Left cardiac atrium (tissue), 4 donors: ENCODE data around the gene C2CD3. TPM values are rescaled to one million over a fixed set of nuclear protein-coding genes. Genes with fewer than 3 reads are reported as not detected.
A peak's percentile ranks its signal among the peaks of the same experiment; 100 is the strongest.

Experiments
- ATAC-seq, 2 donors: fragments of 200-7000 bp; cut with Tn5 transposase; one replicate each; pipeline ENCODE4 v1.9.1; 2020; ENCODE audit warnings: mild to moderate bottlenecking in 2 of 2, moderate library complexity in 2 of 2
- DNase-seq: peaks from one replicate; pipeline ENCODE4 v3.0.0-alpha.2; 2020
- intact Hi-C, 2 donors: fragments of 100-400 bp; cut with DNase I; formaldehyde crosslinking; loops; one replicate each; pipeline versions ENCODE4 v1.14.1 to v1.15.1; 2022 to 2023
- long read RNA-seq: library from polyadenylated mRNA; unstranded; transcript quantifications from one replicate; pipeline ENCODE4 v2.0.0, GENCODE V29; 2021
- total RNA-seq, 2 donors: library from RNA; stranded (reverse); fragmentation: NEBNext Ultra II Directional; extraction: Animal tissue kit (Norgen Biotek cat#: 25700); gene quantifications; one replicate each; pipeline ENCODE4 v1.2.1, GENCODE V29; 2021
- donor health status: DM: no; HTN: yes; CAD: no.
- donor health status: DM: no; HTN: yes; CAD: no; lungs with severe emphysema.
- donor health status: DM: yes; HTN: yes; CAD: no.
- donor health status: Dilated cardiomyopathy.

Gene C2CD3
- 10 to 100 TPM; 12.2 to 17.9 TPM for total RNA-seq
- long read RNA-seq, partial matches to known transcripts, result 3 of 4 reads
- long read RNA-seq, other reads (novel, unspliced or antisense), result 1 of 4 reads

GRCh38 chr11:74170694-74171629 is at the start of gene C2CD3, which contains the start of gene PPME1:
C2CD3 (minus strand) TSS chr11:74171002; CDS start chr11:74170792, 210 bp downstream.
PPME1 (plus strand) TSS chr11:74171289; CDS start chr11:74171422, 133 bp downstream.
- DNase-seq, result peak; percentile 98
- intact Hi-C loops, result no loop called here
- ATAC-seq, result peak; percentile 99

- DNase-seq (no peak), ATAC-seq (no peak)
- intact Hi-C loops, result no loop called here
These were observed 49.6 kb upstream of the C2CD3 start for GRCh38 chr11:74220376-74220775.

- ATAC-seq, result no peak
- no peak for DNase-seq
- intact Hi-C loops, result no loop called here
These were observed 41.7 kb upstream of the C2CD3 start for GRCh38 chr11:74212533-74212932.

GRCh38 chr11:74208507-74208906 is 37.7 kb upstream of the C2CD3 start:
- DNase-seq, result no peak
- no peak for ATAC-seq
- intact Hi-C loops, result no loop called here

- intact Hi-C loops, result no loop called here
- ATAC-seq, result no peak
- no peak for DNase-seq
These were observed 35.9 kb upstream of the C2CD3 start for GRCh38 chr11:74206746-74207145.

GRCh38 chr11:74205181-74205580 is 34.4 kb upstream of the C2CD3 start:
- no peak for DNase-seq
- no peak for ATAC-seq
- intact Hi-C loops, result no loop called here

GRCh38 chr11:74204701-74205100 is 33.9 kb upstream of the C2CD3 start:
- ATAC-seq, result no peak
- intact Hi-C loops, result no loop called here
- no peak for DNase-seq

- DNase-seq (no peak), ATAC-seq (no peak)
- intact Hi-C loops, result no loop called here
These were observed 33.2 kb upstream of the C2CD3 start for GRCh38 chr11:74203966-74204365.

GRCh38 chr11:74196781-74197486 is 26.1 kb upstream of the C2CD3 start:
- ATAC-seq, result no peak
- intact Hi-C loops, result no loop called here

GRCh38 chr11:74195828-74196227 is 25.0 kb upstream of the C2CD3 start:
- DNase-seq, result no peak
- no peak for ATAC-seq
- intact Hi-C loops, result no loop called here

More at GRCh38 chr11:74196781-74197486, 26.1 kb upstream of the C2CD3 start:
- DNase-seq, result no peak

- intact Hi-C loops, result no loop called here
- peak in 1 of 2 donors; percentile 22 for ATAC-seq
- DNase-seq, result no peak
These were observed 14.9 kb upstream of the C2CD3 start for GRCh38 chr11:74185695-74186094.

- intact Hi-C loops, result no loop called here
- no peak for ATAC-seq
- no peak for DNase-seq
These were observed 14.5 kb upstream of the C2CD3 start for GRCh38 chr11:74185285-74185684.

GRCh38 chr11:74182635-74183034 is 11.8 kb upstream of the C2CD3 start:
- ATAC-seq (no peak), DNase-seq (no peak)
- intact Hi-C loops, result no loop called here

- intact Hi-C loops, result no loop called here
- ATAC-seq, result no peak
- DNase-seq, result no peak
These were observed 8.6 kb upstream of the C2CD3 start for GRCh38 chr11:74179234-74180052.

- DNase-seq, result no peak
- no peak for ATAC-seq
- intact Hi-C loops, result no loop called here
These were observed 5.1 kb upstream of the C2CD3 start for GRCh38 chr11:74175920-74176319.

- ATAC-seq, result no peak
- intact Hi-C loops, result no loop called here
- no peak for DNase-seq
These were observed 1.2 kb upstream of the C2CD3 start for GRCh38 chr11:74171997-74172396.

GRCh38 chr11:74171630-74171968 is 797 bp upstream of the C2CD3 start:
- intact Hi-C loops, result no loop called here
- ATAC-seq (no peak), DNase-seq (no peak)

- ATAC-seq (no peak), DNase-seq (no peak)
- intact Hi-C loops, result no loop called here
These were observed 904 bp downstream of the C2CD3 start for GRCh38 chr11:74169738-74170458.

- ATAC-seq (no peak), DNase-seq (no peak)
- intact Hi-C loops, result no loop called here
These were observed 2.0 kb downstream of the C2CD3 start for GRCh38 chr11:74168838-74169237.
